Thyroid gland (tissue), 4 donors: ENCODE data around the gene DPP10. TPM values are rescaled to one million over a fixed set of nuclear protein-coding genes. Genes with fewer than 3 reads are reported as not detected.

Experiments
- DNase-seq, 2 donors: peaks; one replicate each; pipeline ENCODE4 v3.0.0-alpha.2; 2019
- H3K27ac ChIP-seq, 3 donors: fragments of 200-600 bp; sonication (generic); 1 replicate in 2 of 3; 2 replicates in 1 of 3; pipeline ENCODE4 v1.5.1; 2016 to 2019; ENCODE audit warnings: mild to moderate bottlenecking in 1 of 3, moderate library complexity in 1 of 3
- H3K27me3 ChIP-seq: fragments of 200-600 bp; sonication (generic); one replicate; pipeline ENCODE4 v1.5.1; 2019
- H3K36me3 ChIP-seq, 2 donors: fragments of 200-600 bp; sonication (generic); one replicate each; pipeline ENCODE4 v1.5.1; 2016 to 2019
- H3K4me1 ChIP-seq, 2 donors: fragments of 200-600 bp; sonication (generic); one replicate each; pipeline ENCODE4 v1.5.1; 2017 to 2019
- H3K4me3 ChIP-seq, 3 donors: fragments of 200-600 bp; sonication (generic); replicated peaks in 1 of 3; 1 replicate in 2 of 3; 2 replicates in 1 of 3; pipeline ENCODE4 v1.5.1; 2016; ENCODE audit warnings: mild to moderate bottlenecking in 1 of 3
- H3K9me3 ChIP-seq: fragments of 200-600 bp; sonication (generic); one replicate; pipeline ENCODE4 v1.5.1; 2017
- POLR2A ChIP-seq, 2 donors: fragments of 450-650 bp; IDR thresholded peaks; one replicate each; pipeline ENCODE4 v1.6.1; 2017; ENCODE audit warnings: antibody characterized with exemption in 2 of 2, mild to moderate bottlenecking in 2 of 2, moderate library complexity in 1 of 2
- WGBS, 2 donors: methylation state at CpG; one replicate each; pipeline ENCODE4 v1.1.5; 2017; 5-methylcytosine and 5-hydroxymethylcytosine counted together
- intact Hi-C: fragments of 100-400 bp; cut with DNase I; formaldehyde crosslinking; loops from one replicate; pipeline ENCODE4 v1.15.1; 2023
- total RNA-seq, 4 donors: library from RNA; depleted of rRNA; stranded (reverse); fragments of >200 nt; gene quantifications; one replicate each; pipeline ENCODE4 v1.2.3, GENCODE V29; 2016
- TF ChIP-seq, protein P1 (sequence below), 6 experiments: fragments of 200-600 bp in 3 of 6; fragments of 450-650 bp in 3 of 6; sonication (generic) in 3 of 6; IDR thresholded peaks; one replicate each; pipeline ENCODE4 v1.5.1; 2016 to 2019; ENCODE audit warnings: antibody characterized with exemption in 6 of 6, mild to moderate bottlenecking in 2 of 6, inconsistent platforms in 1 of 6, moderate library complexity in 1 of 6

The DPP10 gene
- total RNA-seq, 4 donors from 2014 or later = 0.63 to 1.3 TPM; not detected in 2

DNA sequence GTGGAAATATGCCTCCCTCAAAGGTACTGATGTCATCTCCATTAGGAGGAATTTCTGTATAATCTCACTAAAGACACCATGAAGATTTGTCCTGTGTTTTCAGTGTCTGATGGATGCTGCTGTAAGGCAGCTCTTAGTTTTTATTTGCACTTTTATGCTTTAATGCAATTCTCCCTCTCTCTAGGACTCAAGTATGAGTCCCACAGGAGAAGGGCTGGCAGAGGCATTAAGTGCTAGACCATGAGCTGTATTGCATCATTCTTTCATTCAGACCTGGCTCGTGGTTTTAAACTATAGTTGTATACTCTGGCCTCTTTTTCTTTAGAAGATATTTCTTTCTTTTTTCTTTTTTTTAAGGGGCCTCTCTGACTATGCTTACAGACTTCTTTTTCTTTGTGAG, 805.6 kb downstream of the DPP10 start:
- DNase-seq = no peak
- H3K4me1 ChIP-seq = no peaks in the 10 kb centered on the region
- WGBS, 2 donors = 27 to 53% methylated on average over 1 of the region's 1 CpG
- TF ChIP-seq, protein P1, sequence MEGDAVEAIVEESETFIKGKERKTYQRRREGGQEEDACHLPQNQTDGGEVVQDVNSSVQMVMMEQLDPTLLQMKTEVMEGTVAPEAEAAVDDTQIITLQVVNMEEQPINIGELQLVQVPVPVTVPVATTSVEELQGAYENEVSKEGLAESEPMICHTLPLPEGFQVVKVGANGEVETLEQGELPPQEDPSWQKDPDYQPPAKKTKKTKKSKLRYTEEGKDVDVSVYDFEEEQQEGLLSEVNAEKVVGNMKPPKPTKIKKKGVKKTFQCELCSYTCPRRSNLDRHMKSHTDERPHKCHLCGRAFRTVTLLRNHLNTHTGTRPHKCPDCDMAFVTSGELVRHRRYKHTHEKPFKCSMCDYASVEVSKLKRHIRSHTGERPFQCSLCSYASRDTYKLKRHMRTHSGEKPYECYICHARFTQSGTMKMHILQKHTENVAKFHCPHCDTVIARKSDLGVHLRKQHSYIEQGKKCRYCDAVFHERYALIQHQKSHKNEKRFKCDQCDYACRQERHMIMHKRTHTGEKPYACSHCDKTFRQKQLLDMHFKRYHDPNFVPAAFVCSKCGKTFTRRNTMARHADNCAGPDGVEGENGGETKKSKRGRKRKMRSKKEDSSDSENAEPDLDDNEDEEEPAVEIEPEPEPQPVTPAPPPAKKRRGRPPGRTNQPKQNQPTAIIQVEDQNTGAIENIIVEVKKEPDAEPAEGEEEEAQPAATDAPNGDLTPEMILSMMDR (IDR thresholded peaks at IDR 0.05) = no peak
- TF ChIP-seq POLR2A (IDR thresholded peaks at IDR 0.05) = no peak
- H3K27me3 ChIP-seq = no peaks in the 10 kb centered on the region
- intact Hi-C loops = no loop called here
- H3K9me3 ChIP-seq = no peaks in the 10 kb centered on the region
- no peak overlapping the region for H3K4me3 ChIP-seq
- H3K27ac ChIP-seq = no peak overlapping the region
- no peaks in the 10 kb centered on the region for H3K36me3 ChIP-seq

DNA sequence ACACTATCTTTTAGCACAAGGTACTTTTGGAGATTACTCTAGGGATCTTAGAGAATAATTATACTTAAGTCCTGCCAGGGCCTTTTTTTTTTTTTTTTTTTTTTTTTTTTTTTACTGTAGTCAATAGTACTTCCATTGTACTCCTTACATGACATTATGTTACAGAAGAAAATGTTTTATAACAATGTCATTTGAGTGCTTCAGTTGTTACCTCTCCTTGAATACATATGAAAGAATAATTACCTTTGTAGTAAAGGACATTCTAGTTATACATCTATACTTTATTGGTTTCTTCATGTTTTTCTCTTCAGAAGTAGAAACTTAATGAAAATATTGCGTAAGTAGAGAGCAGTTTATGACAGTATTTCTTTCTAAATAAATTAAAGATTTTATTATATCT, 834.9 kb downstream of the DPP10 start:
- no peaks in the 10 kb centered on the region for H3K4me1 ChIP-seq
- intact Hi-C loops = no loop called here
- no peak overlapping the region for H3K27ac ChIP-seq
- TF ChIP-seq, protein P1 (IDR thresholded peaks at IDR 0.05) = no peak
- no peak for TF ChIP-seq POLR2A (IDR thresholded peaks at IDR 0.05)
- no peaks in the 10 kb centered on the region for H3K27me3 ChIP-seq
- no peaks in the 10 kb centered on the region for H3K36me3 ChIP-seq
- no peak for DNase-seq
- H3K9me3 ChIP-seq = no peaks in the 10 kb centered on the region
- H3K4me3 ChIP-seq = no peak overlapping the region
- WGBS, 2 donors = 79 to 82% methylated on average over 1 of the region's 1 CpG

DNA sequence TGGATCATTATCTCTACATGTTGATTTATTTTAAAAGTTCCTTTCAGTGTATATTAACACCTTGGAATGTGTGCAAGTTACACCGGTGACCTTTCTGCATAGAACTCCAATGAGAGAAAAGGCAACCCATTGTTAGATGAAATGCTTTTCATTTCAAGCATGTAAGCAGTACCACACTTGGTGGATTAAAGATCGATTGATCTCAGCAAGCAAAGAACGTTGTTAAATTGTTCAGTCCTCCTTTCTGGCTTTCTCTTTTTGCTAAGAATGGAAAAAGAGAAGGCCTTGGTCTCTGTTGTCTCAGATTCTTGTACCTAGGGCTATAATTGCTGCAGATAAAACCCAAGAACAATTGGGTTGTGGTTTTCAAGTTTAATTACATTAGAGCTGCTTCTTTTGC, 843.0 kb downstream of the DPP10 start:
- H3K27me3 ChIP-seq = no peaks in the 10 kb centered on the region
- 68 to 69% methylated on average over 3 of the region's 3 CpGs for WGBS, 2 donors
- intact Hi-C loops = no loop called here
- no peak overlapping the region for H3K4me3 ChIP-seq
- no peak for TF ChIP-seq POLR2A (IDR thresholded peaks at IDR 0.05)
- TF ChIP-seq, protein P1 (IDR thresholded peaks at IDR 0.05) = no peak
- DNase-seq = no peak
- no peaks in the 10 kb centered on the region for H3K4me1 ChIP-seq
- H3K27ac ChIP-seq = no peak overlapping the region
- H3K36me3 ChIP-seq = no peaks in the 10 kb centered on the region
- no peaks in the 10 kb centered on the region for H3K9me3 ChIP-seq

DNA sequence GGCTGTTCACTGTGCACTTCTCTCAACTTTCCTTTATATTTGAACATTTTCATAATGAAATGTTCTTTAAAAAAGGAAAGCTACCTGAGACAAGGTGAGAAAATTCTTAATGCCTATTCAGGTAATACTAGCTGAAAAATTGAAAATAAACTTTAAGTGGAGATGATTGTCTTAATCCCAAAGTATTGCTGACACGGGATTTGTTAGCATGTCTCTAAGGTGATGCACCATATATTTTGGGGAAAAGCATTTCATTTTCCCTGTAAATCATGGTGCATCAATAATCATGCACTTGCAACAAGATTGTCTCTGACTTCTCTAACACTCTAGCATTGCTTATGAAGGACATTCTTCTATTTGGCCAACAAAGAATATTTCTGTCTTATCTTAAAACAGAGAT, 848.0 kb downstream of the DPP10 start:
- no peak overlapping the region for H3K27ac ChIP-seq
- no peak for DNase-seq
- no peak overlapping the region for H3K4me3 ChIP-seq
- H3K9me3 ChIP-seq = no peaks in the 10 kb centered on the region
- no peaks in the 10 kb centered on the region for H3K27me3 ChIP-seq
- WGBS, 2 donors = 88 to 93% methylated on average over 1 of the region's 1 CpG
- intact Hi-C loops = no loop called here
- no peaks in the 10 kb centered on the region for H3K36me3 ChIP-seq
- TF ChIP-seq, protein P1 (IDR thresholded peaks at IDR 0.05) = no peak
- no peak for TF ChIP-seq POLR2A (IDR thresholded peaks at IDR 0.05)
- H3K4me1 ChIP-seq = no peaks in the 10 kb centered on the region

DNA sequence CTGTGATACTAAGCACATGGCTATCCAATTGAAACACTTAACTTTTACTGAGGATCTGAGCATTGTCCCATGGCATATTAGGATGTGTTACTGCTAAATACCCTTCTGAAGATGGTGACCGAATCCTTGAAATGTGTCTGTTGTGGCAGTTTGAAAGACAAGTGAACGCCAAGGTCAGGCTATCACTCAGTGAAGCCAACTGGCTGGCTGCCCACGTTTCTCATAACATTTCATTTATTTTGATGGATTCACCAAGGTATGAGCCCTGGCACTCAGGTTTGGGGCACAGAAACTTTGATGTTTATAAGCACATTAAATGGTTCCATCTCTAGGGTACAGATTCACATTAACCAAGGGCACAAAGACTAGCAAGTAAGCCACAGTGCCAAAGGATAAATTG, 850.3 kb downstream of the DPP10 start:
- intact Hi-C loops = no loop called here
- DNase-seq = no peak
- no peaks in the 10 kb centered on the region for H3K36me3 ChIP-seq
- H3K9me3 ChIP-seq = no peaks in the 10 kb centered on the region
- TF ChIP-seq, protein P1 (IDR thresholded peaks at IDR 0.05) = no peak
- TF ChIP-seq POLR2A (IDR thresholded peaks at IDR 0.05) = no peak
- WGBS, 2 donors = 71 to 86% methylated on average over 3 of the region's 3 CpGs
- no peaks in the 10 kb centered on the region for H3K4me1 ChIP-seq
- H3K27me3 ChIP-seq = no peaks in the 10 kb centered on the region
- H3K4me3 ChIP-seq = no peak overlapping the region
- no peak overlapping the region for H3K27ac ChIP-seq
